ENCODE data around the gene CACNG4.
"Not testable (repeated sequence)": the region's sequence is repeated elsewhere in the genome, so short reads cannot be mapped to it uniquely, and the experiment has no call there.

The CACNG4 gene

GRCh38 chr17:67018471-67019434 lies 54.2 kb downstream of the CACNG4 start:
- DNase-seq (ENCODE audit: low read depth in 3 of 3) = no peak

GRCh38 chr17:67019809-67020208 lies 55.3 kb downstream of the CACNG4 start:
- no peak for DNase-seq (ENCODE audit: low read depth in 3 of 3)

GRCh38 chr17:67020293-67020766 lies 55.8 kb downstream of the CACNG4 start:
- no peak for DNase-seq (ENCODE audit: low read depth in 3 of 3)

DNA sequence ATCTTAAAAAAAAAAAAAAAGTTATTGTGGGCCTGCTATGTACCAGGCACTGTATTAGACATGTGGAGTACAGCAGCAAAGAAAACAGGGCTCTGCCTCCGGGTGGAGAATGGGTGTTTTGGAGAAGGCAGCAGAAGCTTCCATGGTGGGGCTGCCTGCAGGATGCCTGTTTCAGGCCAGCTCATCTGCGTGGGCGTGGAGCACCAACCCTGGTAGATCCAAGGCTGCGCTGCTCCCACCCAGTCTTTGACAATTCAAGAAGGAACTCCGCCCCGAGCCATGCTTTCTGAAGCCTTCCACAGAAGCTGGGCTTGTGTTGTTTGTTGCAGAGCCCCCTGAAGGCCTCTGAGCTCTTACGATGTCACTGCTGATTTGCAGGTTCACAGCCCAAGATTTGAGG lies 56.7 kb downstream of the CACNG4 start:
- no peak for DNase-seq (ENCODE audit: low read depth in 3 of 3)

DNA sequence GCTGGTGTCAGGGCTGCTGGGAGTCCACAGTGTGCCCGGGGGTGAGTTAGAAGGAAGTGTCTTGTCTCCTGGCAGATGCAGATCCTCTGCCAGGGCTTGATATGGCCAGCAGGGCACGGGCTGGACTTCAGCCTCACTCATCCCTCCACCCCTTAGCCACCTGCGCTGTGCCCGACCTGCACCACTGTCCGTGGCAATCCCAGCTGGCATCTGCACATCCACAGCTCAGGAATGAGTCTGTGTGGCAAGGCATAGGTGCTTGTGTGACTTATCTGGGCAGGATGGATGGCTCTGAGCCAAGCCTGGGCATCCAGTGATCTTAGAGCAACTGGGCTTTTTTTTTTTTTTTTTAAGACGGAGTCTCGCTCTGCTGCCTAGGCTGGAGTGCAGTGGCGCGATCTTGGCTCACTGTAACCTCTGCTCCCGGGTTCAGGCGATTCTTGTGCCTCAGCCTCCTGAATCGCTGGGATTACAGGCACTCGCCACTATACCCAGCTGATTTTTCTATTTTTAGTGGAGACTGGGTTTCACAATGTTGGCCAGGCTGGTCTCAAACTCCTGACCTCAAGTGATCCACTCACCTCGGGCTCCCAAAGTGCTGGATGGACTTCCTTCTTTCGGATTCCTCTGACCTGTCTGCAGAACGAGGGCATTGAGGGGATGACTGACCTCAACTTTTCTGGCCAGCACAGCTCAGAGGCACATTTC lies 57.4 kb downstream of the CACNG4 start:
- no peak for DNase-seq (ENCODE audit: low read depth in 3 of 3)

GRCh38 chr17:67022451-67022810 lies 57.9 kb downstream of the CACNG4 start:
- no peak for DNase-seq (ENCODE audit: low read depth in 3 of 3)

GRCh38 chr17:67024736-67025135 lies 60.2 kb downstream of the CACNG4 start:
- DNase-seq (ENCODE audit: low read depth in 3 of 3) = no peak

DNA sequence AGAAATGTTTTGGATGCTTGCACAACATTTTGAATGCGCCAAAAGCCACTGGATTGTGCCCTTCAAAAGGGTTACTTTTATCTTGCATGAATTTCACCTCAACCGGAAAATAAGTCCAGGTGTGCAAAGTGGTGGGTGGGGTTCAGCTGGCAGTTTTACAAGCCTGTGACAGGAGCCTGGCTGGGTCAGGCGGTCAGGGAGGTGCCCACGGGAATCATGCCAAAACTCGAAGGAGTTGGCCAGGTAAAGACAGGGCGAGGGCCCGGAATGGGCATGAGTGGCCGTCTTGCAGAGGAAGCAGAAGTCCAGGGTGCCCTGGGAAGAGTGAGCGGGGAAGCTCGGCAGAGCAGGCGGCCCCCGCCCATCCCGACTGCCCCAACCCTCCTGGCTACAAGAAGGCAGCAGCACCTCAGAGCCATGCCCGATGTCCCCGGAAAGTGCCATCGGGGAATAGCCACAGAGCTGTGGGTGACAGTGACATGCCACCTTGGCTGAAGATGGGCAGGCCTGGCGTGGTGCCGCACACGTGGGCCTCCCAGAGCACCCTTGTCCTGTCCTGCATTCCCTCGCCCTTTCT lies 60.8 kb downstream of the CACNG4 start:
- no peak for DNase-seq (ENCODE audit: low read depth in 3 of 3)

DNA sequence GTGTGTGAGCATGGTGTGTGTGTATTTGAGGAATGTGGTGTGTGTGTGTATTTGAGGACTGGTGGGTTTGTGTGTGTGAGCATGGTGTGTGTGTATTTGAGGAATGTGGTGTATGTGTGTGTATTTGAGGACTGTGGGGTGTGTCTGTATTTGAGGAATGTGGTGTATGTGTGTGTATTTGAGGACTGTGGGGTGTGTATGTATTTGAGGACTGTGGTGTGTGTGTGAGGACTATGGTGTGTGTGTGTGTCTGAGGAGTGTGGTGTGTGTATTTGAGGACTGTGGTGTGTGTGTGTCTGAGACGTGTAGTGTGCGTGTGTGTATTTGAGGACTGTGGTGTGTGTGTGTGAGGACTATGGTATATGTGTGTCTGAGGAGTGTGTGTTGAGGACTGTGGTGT lies 61.8 kb downstream of the CACNG4 start:
- no peak for DNase-seq (ENCODE audit: low read depth in 3 of 3)

DNA sequence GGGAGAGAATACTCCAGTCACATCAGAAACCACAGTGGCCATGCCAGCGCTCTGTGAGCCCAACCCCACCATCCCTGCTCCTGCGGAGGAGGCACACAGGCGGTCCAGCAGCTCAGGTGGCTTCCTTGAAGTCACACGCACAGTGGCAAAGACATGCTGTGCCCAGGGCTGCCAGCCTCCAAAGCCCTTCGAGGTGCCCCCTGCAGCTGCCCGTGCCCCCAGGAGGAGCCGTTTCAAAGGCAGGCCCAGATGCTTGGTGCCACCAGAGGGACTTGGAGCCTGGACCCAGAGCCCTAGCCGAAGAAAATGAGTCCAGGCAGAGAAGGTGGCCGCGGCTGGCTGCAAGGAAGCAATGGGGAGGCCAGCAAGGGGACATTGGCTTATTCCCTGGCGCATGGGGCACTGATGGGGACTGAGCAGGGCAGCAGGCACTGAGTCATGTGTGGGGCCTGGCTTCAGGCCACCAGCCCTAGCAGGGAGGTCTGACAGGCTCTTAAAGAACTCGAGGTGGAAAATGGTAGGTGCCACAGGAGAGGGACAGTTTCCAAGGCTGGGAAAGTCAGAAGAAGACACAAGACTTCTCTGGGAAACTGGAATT lies 62.6 kb downstream of the CACNG4 start:
- DNase-seq (ENCODE audit: low read depth in 3 of 3) = no peak

GRCh38 chr17:67030641-67031040 lies 66.1 kb downstream of the CACNG4 start:
- no peak for DNase-seq (ENCODE audit: low read depth in 3 of 3)

GRCh38 chr17:67032382-67032781 lies 67.9 kb downstream of the CACNG4 start:
- no peak for DNase-seq (ENCODE audit: low read depth in 3 of 3)

DNA sequence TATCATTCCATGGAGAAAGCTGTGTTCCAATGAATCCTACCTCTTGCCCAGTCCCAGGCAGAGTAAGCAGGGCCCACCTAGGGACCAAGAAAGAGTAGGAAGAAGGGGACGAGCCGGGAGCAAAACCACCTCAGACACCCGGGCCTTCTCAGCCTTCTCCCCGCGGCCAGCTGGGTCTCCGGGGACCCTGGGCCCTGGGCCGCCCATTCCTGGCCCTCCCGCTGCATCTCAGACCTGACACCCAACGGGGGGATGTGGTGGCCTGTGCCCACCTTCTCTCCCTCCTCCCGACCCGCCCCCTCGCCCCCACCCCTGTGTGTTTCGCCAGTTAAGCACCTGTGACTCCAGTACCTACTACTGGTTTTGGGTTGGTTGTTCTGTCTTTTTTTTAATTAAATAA lies 68.5 kb downstream of the CACNG4 start:
- no peak for DNase-seq (ENCODE audit: low read depth in 3 of 3)

DNA sequence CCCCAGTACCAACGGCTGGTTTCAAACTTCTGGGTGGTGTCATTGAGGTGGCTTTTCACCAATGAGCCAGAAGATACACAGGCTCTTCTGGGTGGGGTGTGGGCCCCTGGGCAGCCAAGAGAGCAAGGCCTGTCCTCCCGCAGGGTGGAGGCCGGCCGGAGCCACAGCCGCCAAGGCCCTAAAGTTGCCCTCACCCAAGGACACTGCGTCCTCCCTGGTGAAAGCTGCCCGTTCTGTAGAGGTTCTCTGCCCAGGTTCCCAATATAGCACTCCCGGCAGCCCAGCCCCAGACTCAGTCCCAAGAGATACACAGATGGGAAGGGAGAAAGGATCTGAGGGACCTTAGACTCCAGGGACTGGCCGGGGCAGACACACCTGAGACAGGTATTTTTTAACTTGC lies 69.1 kb downstream of the CACNG4 start:
- DNase-seq (ENCODE audit: low read depth in 3 of 3) = no peak

DNA sequence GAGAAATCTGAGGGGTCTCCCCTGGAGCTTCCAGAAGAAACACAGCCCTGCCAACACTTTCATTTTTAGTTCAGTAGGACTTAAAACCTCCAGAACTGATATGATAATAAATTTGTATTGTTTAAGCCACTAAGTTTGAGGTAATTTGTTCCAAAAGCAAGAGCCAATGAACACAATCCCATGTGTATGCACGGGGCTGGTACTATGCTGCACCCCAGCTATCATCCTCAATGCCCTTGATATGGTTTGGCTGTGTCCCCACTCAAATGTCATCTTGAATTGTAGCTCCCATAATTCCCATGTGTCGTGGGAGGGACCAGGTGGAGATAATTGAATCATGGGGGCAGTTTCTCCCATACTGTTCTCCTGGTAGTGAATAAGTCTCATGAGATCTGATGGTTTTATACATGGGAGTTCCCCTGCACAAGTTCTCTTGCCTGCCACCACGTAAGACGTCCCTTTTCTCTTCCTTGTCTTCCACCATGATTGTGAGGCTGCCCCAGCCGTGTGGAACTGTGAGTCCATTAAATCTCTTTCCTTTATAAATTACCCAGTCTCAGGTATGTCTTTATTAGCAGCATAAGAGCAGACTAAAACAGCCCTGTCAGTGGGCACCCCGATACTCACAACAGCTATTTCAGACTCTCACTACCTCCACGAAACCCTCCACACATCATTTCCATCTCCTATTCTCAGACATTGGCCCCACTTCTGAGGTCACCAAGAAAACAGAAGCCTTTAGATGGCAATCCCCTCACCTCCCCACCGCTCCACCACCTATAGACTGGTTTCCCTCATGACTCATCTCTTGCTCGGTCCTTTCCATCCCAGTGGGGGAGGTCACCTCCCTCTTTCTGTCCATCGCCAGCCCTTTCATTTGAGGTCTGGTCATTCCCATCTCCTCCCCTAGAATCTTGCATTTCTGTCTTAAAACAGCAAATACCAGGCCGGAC lies 70.9 kb downstream of the CACNG4 start:
- DNase-seq (ENCODE audit: low read depth in 3 of 3) = no peak

DNA sequence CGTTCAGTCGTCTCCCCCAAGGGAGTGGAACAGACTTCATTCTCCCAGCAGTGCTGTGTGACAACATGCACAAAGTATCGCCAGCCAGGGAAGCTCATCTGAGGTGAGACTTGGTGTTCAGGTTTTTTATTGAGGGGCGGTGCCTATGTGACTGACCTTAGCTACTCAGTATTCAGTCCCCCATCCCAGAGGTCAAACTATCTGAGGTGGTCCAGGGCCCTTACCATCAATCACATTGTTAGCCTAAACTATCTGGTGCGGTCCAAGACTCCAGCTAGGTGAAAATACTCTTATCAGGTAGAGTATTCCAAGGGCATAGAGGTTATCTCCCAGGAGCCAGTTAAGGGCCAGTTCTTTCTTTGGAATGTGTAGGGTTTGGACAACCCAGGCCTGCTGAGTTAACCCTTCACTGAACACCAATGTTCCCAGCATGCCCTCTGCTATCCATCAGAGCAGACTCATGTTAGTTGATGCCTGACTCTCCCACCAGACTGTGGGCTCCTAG lies 74.4 kb downstream of the CACNG4 start:
- no peak for DNase-seq (ENCODE audit: low read depth in 3 of 3)

GRCh38 chr17:67040652-67041051 lies 76.1 kb downstream of the CACNG4 start:
- DNase-seq (ENCODE audit: low read depth in 3 of 3) = no peak

DNA sequence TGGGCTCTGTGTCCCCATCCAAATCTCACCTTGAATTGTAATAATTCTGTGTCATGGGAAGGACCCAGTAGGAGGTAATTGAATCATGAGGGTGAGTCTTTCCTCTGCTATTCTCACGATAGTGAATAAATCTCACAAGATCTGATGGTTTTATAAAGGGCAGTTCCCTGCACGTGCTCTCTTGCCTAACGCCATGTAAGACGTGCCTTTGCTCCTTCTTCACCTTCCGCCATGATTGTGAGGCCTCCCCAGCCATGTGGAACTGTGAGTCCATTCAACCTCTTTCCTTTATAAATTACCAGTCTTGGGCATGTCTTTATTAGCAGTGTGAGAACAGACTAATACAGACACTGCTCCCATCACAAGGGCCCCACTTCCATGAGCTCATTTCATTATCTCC lies 76.6 kb downstream of the CACNG4 start:
- DNase-seq (ENCODE audit: low read depth in 3 of 3) = not testable (repeated sequence)

DNA sequence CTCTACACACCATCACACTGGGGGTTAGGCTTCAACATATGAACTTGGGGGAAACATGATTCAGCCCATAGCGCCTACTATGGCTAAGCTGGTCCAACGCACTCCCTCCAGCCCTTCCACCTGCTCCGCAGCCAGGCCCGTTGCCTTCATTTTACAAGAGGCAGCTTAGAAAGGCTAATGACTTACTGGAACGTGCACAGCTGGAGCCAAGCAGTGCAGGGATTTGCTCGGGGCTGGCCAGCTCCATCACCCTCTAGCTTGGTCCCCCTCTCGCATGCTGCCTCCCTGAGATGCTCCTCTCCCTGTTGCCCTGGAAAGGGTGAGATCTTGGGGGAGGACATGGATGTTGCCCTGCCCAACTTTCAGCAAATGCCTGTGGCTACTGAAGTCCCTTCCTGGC lies 77.0 kb downstream of the CACNG4 start:
- DNase-seq (ENCODE audit: low read depth in 3 of 3) = no peak

DNA sequence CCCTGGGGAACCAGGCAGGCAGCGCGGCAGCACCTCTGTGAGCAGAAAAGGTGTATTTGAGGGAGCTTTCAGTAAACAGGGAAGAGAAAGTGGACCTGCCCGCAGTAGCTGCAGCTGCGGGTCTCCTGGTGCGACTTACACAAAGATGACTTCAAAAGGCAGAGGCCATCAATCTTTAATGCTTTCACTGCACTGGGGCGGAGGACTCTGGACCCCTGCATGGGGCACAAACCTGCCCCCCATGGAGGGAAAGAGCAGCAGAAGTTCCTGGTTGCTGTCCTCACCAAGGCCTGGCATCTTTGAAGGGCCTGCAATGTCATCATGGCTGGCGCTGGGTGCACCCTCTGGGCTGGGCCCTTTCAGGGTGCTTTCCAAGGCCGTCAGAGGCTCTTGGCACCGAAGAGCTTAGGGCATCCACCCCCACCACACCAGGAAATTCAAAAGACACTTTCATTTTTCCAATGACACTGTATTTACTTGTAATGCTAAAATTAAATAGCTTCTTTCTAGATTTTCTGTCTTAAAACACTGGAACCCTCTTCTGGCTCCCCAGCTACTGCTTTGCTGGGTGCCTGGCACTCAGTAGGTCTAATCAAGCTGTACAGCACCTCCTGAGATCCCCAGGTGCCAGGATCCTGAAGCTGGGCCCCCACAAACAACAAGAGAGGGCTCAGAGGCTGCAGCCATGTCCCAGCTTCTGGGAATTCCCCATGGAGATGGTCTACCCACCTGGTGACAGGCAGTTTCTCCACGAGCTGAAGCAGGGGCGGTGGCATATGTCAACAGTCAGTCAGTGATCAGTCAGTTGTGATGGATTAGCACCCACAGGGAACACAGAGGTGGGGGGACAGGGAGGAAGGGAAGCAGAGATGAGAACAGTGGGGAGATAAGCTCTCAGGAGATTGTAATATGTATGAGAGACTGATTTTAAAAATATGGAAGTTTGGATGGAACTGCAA lies 77.7 kb downstream of the CACNG4 start:
- no peak for DNase-seq (ENCODE audit: low read depth in 3 of 3)
